GM18517 (cell line): Measurements from ENCODE around the gene TMEM215.

Source experiments
- ATAC-seq: cut with Tn5 transposase; IDR thresholded peaks from one replicate; pipeline ENCODE4 v1.9.1; 2021; ENCODE audit warnings: mild to moderate bottlenecking, moderate library complexity; ENCODE audit not compliant: unreplicated experiment

The TMEM215 gene

DNA sequence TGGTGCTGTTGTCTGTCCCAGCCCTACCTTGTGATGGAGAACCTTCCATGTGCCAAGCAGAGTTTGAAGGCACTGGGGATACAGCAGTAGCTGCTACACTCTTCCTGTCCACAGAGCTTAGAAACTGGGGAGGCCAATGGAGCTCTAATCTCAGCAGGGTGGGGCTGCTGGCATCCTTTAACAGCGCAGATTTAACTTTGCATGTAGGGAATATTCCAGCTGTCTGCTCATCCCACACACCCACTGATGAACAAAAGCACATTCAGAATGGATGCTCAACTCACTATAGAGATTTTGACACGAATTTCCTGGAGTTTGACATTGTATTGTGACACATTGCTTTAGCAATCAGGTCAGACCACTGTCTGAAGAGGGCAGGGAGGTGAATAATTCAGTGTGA lies 49.0 kb downstream of the TMEM215 start:
- ATAC-seq = no peak
